Thoracic aorta (tissue), 2 donors: ENCODE results near the gene FAM240A. TPM values are rescaled to one million over a fixed set of nuclear protein-coding genes. Genes with fewer than 3 reads are reported as not detected.

Experiments used
- ATAC-seq: fragments of 150-250 bp; one replicate; pipeline ENCODE4 v1.8.0; 2017; ENCODE audit warnings: low read depth; ENCODE audit not compliant: insufficient number of reproducible peaks, low FRiP score
- DNase-seq: peaks from one replicate; pipeline ENCODE4 v3.0.0-alpha.2; 2020; ENCODE audit warnings: low spot score
- H3K27ac ChIP-seq, 2 donors: fragments of 200-600 bp; sonication (generic); 1 replicate in 1 of 2; 2 replicates in 1 of 2; pipeline ENCODE4 v1.5.1; 2016; ENCODE audit warnings: mild to moderate bottlenecking in 2 of 2, moderate library complexity in 2 of 2
- H3K27me3 ChIP-seq: fragments of 200-600 bp; sonication (generic); replicated peaks from 2 replicates; pipeline ENCODE4 v1.6.0; 2016; ENCODE audit warnings: mild to moderate bottlenecking; ENCODE audit not compliant: insufficient read depth
- H3K36me3 ChIP-seq: fragments of 200-600 bp; sonication (generic); one replicate; pipeline ENCODE4 v1.5.1; 2016
- H3K4me1 ChIP-seq, 2 donors: fragments of 200-600 bp; sonication (generic); 1 replicate in 1 of 2; 2 replicates in 1 of 2; pipeline versions ENCODE4 v1.5.1 to v1.6.0; 2016; ENCODE audit warnings: low read depth in 2 of 2, mild to moderate bottlenecking in 1 of 2; ENCODE audit not compliant: control insufficient read depth in 1 of 2
- H3K4me3 ChIP-seq: fragments of 200-600 bp; sonication (generic); 2 replicates; pipeline ENCODE4 v1.5.1; 2016; ENCODE audit warnings: mild to moderate bottlenecking
- H3K9me3 ChIP-seq: fragments of 200-600 bp; sonication (generic); 2 replicates; pipeline ENCODE4 v1.5.1; 2016
- CTCF ChIP-seq: fragments of 200-600 bp; sonication (generic); IDR thresholded peaks from one replicate; pipeline ENCODE4 v1.5.1; 2019; ENCODE audit warnings: antibody characterized with exemption
- total RNA-seq, 2 donors: library from RNA; depleted of rRNA; stranded (reverse); fragments of >200 nt; gene quantifications; one replicate each; pipeline versions ENCODE4 v1.1.0 to v1.2.3, GENCODE V29; 2016

FAM240A gene
- total RNA-seq, 2 donors from 2014 or later = not detected

GRCh38 chr3:46660003-46660402, 47.7 kb downstream of the FAM240A start:
- no peak for TF ChIP-seq CTCF
- ATAC-seq (no peak), DNase-seq (no peak)
- Histone ChIP-seq H3K36me3 (no peaks in the 10 kb centered on the region), H3K9me3 (no peaks in the 10 kb centered on the region), H3K27ac (no peak overlapping the region), H3K4me1 (no peaks in the 10 kb centered on the region), H3K27me3 (no peaks in the 10 kb centered on the region), H3K4me3 (no peak overlapping the region)

GRCh38 chr3:46660543-46661523, 48.5 kb downstream of the FAM240A start:
- DNase-seq = no peak
- TF ChIP-seq CTCF = no peak
- Histone ChIP-seq H3K9me3 (no peaks in the 10 kb centered on the region), H3K4me3 (no peak overlapping the region), H3K36me3 (no peaks in the 10 kb centered on the region), H3K27ac (no peak overlapping the region), H3K27me3 (no peaks in the 10 kb centered on the region), H3K4me1 (no peaks in the 10 kb centered on the region)
- ATAC-seq = no peak

- no peak for DNase-seq
- Histone ChIP-seq H3K27me3 (no peaks in the 10 kb centered on the region), H3K4me1 (peaks cover 0 to 4% of the 10 kb centered on the region in 2 donors), H3K27ac (no peak overlapping the region), H3K4me3 (no peak overlapping the region), H3K9me3 (no peaks in the 10 kb centered on the region), H3K36me3 (no peaks in the 10 kb centered on the region)
- no peak for ATAC-seq
- TF ChIP-seq CTCF = no peak
Measured at GRCh38 chr3:46661776-46662766, 49.7 kb downstream of the FAM240A start.

- DNase-seq = no peak
- H3K9me3 ChIP-seq = no peaks in the 10 kb centered on the region
- no peak for ATAC-seq
- H3K4me3 ChIP-seq = no peak overlapping the region
- H3K4me1 ChIP-seq = peaks cover 0 to 4% of the 10 kb centered on the region in 2 donors
- no peaks in the 10 kb centered on the region for H3K36me3 ChIP-seq
- H3K27ac ChIP-seq = no peak overlapping the region
- no peaks in the 10 kb centered on the region for H3K27me3 ChIP-seq
- TF ChIP-seq CTCF = no peak
Measured at GRCh38 chr3:46662771-46663551, 50.6 kb downstream of the FAM240A start.
